Measurements from ENCODE around the gene VRK3. TPM values are rescaled to one million over a fixed set of nuclear protein-coding genes. Genes with fewer than 3 reads are reported as not detected.

VRK3 gene, protein sequence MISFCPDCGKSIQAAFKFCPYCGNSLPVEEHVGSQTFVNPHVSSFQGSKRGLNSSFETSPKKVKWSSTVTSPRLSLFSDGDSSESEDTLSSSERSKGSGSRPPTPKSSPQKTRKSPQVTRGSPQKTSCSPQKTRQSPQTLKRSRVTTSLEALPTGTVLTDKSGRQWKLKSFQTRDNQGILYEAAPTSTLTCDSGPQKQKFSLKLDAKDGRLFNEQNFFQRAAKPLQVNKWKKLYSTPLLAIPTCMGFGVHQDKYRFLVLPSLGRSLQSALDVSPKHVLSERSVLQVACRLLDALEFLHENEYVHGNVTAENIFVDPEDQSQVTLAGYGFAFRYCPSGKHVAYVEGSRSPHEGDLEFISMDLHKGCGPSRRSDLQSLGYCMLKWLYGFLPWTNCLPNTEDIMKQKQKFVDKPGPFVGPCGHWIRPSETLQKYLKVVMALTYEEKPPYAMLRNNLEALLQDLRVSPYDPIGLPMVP
- 34.8 to 40.7 TPM (median 38.7 TPM) in 5 replicates for total RNA-seq (2022; extraction: Qiagen RNA extraction)

GRCh38 chr19:50025022-50025793 lies at the start of gene VRK3:
Gene VRK3 (minus strand): TSS chr19:50025372. CDS start chr19:50016162, 9,210 bp downstream.

GRCh38 chr19:50025794-50026549 lies 800 bp upstream of the VRK3 start, which contains the start of gene ZNF473:
Gene ZNF473 (plus strand): TSS chr19:50026005. CDS start chr19:50031083, 5,078 bp downstream.

GRCh38 chr19:49960980-49961379 lies 64.2 kb downstream of the VRK3 start, which contains the start of gene SIGLEC11:
Gene SIGLEC11 (minus strand): TSS chr19:49961172. CDS start chr19:49961081, 91 bp downstream.

GRCh38 chr19:49929121-49929610 lies 96.0 kb downstream of the VRK3 start, which contains the start of the genes ATF5 and NUP62:
Gene ATF5 (plus strand): TSS chr19:49929205. CDS start chr19:49930851, 1,646 bp downstream.
Gene NUP62 (minus strand): TSS chr19:49929504. CDS start chr19:49909807, 19,697 bp downstream.

Other genes starting within 250 kb of the VRK3 start
- 13.3 to 16.4 TPM (median 14.5 TPM) in 5 replicates for gene FUZ, start 212.1 kb downstream of the VRK3 start, total RNA-seq (2022; extraction: Qiagen RNA extraction)
- gene MED25, start 207.1 kb downstream of the VRK3 start, total RNA-seq (2022; extraction: Qiagen RNA extraction) = 45.8 to 71.0 TPM (median 68.3 TPM) in 5 replicates
- gene PTOV1, start 174.2 kb downstream of the VRK3 start, total RNA-seq (2022; extraction: Qiagen RNA extraction) = 109 to 158 TPM (median 143 TPM) in 5 replicates
- gene PNKP, start 157.8 kb downstream of the VRK3 start, total RNA-seq (2022; extraction: Qiagen RNA extraction) = 42.9 to 59.9 TPM (median 52.0 TPM) in 5 replicates
- 67.2 to 121 TPM (median 103 TPM) in 5 replicates for gene AKT1S1, start 148.0 kb downstream of the VRK3 start, total RNA-seq (2022; extraction: Qiagen RNA extraction)
- 17.4 to 22.9 TPM (median 20.4 TPM) in 5 replicates for gene TBC1D17, start 147.7 kb downstream of the VRK3 start, total RNA-seq (2022; extraction: Qiagen RNA extraction)
- 0.35 to 0.71 TPM (median 0.59 TPM) in 5 replicates for gene IL4I1, start 128.5 kb downstream of the VRK3 start, total RNA-seq (2022; extraction: Qiagen RNA extraction)
- gene ATF5, start 96.2 kb downstream of the VRK3 start, total RNA-seq (2022; extraction: Qiagen RNA extraction) = 39.0 to 57.8 TPM (median 54.8 TPM) in 5 replicates
- gene NUP62, start 95.9 kb downstream of the VRK3 start, total RNA-seq (2022; extraction: Qiagen RNA extraction) = 66.7 to 94.5 TPM (median 87.1 TPM) in 5 replicates
- gene SIGLEC11, start 64.2 kb downstream of the VRK3 start, total RNA-seq (2022; extraction: Qiagen RNA extraction) = 0.04 to 0.14 TPM (median 0.06 TPM) in 4 of 5 replicates, not detected in the other
- 7.7 to 10.2 TPM (median 9.6 TPM) in 5 replicates for gene ZNF473, start 633 bp upstream of the VRK3 start, total RNA-seq (2022; extraction: Qiagen RNA extraction)
- not detected in 5 replicates for gene IZUMO2, start 137.9 kb upstream of the VRK3 start, total RNA-seq (2022; extraction: Qiagen RNA extraction)
- gene MYH14, start 178.2 kb upstream of the VRK3 start, total RNA-seq (2022; extraction: Qiagen RNA extraction) = 4.5 to 7.3 TPM (median 6.8 TPM) in 5 replicates

Data from A549 treated with Mapracorat at 1 μM for 4 hours (cell line).